SK-N-SH (cell line): ENCODE data around the gene IGFL1. TPM values are rescaled to one million over a fixed set of nuclear protein-coding genes. Genes with fewer than 3 reads are reported as not detected.
A peak's percentile ranks its signal among the peaks of the same experiment; 100 is the strongest.

Experiments used
- CTCF ChIA-PET: fragments of 300-600, 350-600 bp; formaldehyde crosslinking; extraction: SDS; loops from one replicate; lab custom pipeline; 2021; lab: Yijun Ruan, JAX
- POLR2A ChIA-PET: fragments of 350-600 bp; sonication (Branson Sonifier 250); formaldehyde crosslinking; extraction: SDS; loops from one replicate; lab custom pipeline; 2020; ENCODE audit warnings: antibody characterized with exemption, inconsistent platforms; lab: Yijun Ruan, JAX
- DNase-seq: peaks from one replicate; pipeline ENCODE4 v3.0.0; 2012
- H2AFZ ChIP-seq: fragments of 200-600 bp; sonication (generic); 2 replicates; pipeline ENCODE4 v1.8.1; 2016; ENCODE audit warnings: antibody characterized with exemption, mild to moderate bottlenecking, low read depth
- H3F3A ChIP-seq: fragments of 200-600 bp; sonication (generic); replicated peaks from 2 replicates; pipeline ENCODE3; 2016; ENCODE audit warnings: antibody characterized with exemption, mild to moderate bottlenecking; ENCODE audit not compliant: insufficient read depth
- H3K27ac ChIP-seq, 2 experiments: fragments of 200-500 bp in 1 of 2; fragments of 200-600 bp in 1 of 2; sonication (Bioruptor generic) in 1 of 2; sonication (generic), shearing (Covaris generic) in 1 of 2; 2 replicates each; pipeline versions ENCODE4 v1.5.1 to v1.6.1; 2014 to 2016; ENCODE audit warnings: low read depth in 2 of 2, inconsistent platforms in 1 of 2, low read length in 1 of 2, mild to moderate bottlenecking in 1 of 2, mixed read lengths in 1 of 2
- H3K27me3 ChIP-seq: fragments of 200-600 bp; sonication (generic), shearing (Covaris generic); 2 replicates; pipeline ENCODE4 v1.6.1; 2016; ENCODE audit warnings: mixed run types; ENCODE audit not compliant: insufficient read depth
- H3K36me3 ChIP-seq, 2 experiments: fragments of 200-500 bp in 1 of 2; fragments of 200-600 bp in 1 of 2; sonication (Bioruptor generic) in 1 of 2; sonication (generic) in 1 of 2; replicated peaks in 1 of 2; 2 replicates each; pipeline versions ENCODE3 to v1.5.1; 2014 to 2016; ENCODE audit warnings: low read length in 1 of 2, mild to moderate bottlenecking in 1 of 2; ENCODE audit not compliant: insufficient read depth in 2 of 2, control insufficient read depth in 1 of 2
- H3K4me1 ChIP-seq, 2 experiments: fragments of 200-500 bp in 1 of 2; fragments of 200-600 bp in 1 of 2; sonication (Bioruptor generic) in 1 of 2; sonication (generic), shearing (Covaris generic) in 1 of 2; 2 replicates each; pipeline versions ENCODE4 v1.5.1 to v1.6.1; 2014 to 2016; ENCODE audit warnings: low read depth in 1 of 2, low read length in 1 of 2, mixed run types in 1 of 2; ENCODE audit not compliant: insufficient read depth in 2 of 2, control insufficient read depth in 1 of 2
- H3K4me2 ChIP-seq: fragments of 200-600 bp; sonication (generic), shearing (Covaris generic); 2 replicates; pipeline ENCODE4 v1.6.1; 2017; ENCODE audit warnings: mixed run types
- H3K4me3 ChIP-seq, 2 experiments: fragments of 200-500 bp in 1 of 2; fragments of 200-600 bp in 1 of 2; sonication (Bioruptor generic) in 1 of 2; sonication (generic), shearing (Covaris generic) in 1 of 2; 2 replicates each; pipeline versions ENCODE4 v1.5.1 to v1.8.1; 2014 to 2016; ENCODE audit warnings: low read depth in 2 of 2, inconsistent platforms in 1 of 2, low read length in 1 of 2, mild to moderate bottlenecking in 1 of 2, mixed read lengths in 1 of 2, moderate library complexity in 1 of 2
- H3K79me2 ChIP-seq: fragments of 200-600 bp; sonication (generic); 2 replicates; pipeline ENCODE4 v1.8.1; 2017; ENCODE audit warnings: mild to moderate bottlenecking; ENCODE audit not compliant: insufficient read depth
- H3K9ac ChIP-seq: fragments of 200-600 bp; sonication (generic); 2 replicates; pipeline ENCODE4 v1.6.1; 2017; ENCODE audit warnings: mixed run types
- H3K9me2 ChIP-seq: fragments of 200-600 bp; sonication (generic); 2 replicates; pipeline ENCODE4 v1.6.1; 2017; ENCODE audit warnings: mixed run types
- H3K9me3 ChIP-seq: fragments of 200-600 bp; sonication (generic); 2 replicates; pipeline ENCODE4 v1.6.1; 2017; ENCODE audit warnings: mixed run types, mild to moderate bottlenecking, moderate library complexity
- H4K20me1 ChIP-seq: fragments of 200-600 bp; sonication (generic); 2 replicates; pipeline ENCODE4 v1.6.1; 2017; ENCODE audit warnings: mild to moderate bottlenecking, mixed run types; ENCODE audit not compliant: insufficient read depth
- CHD2 ChIP-seq: fragments of 150-350 bp; IDR thresholded peaks from 2 replicates; pipeline ENCODE4 v1.6.1; 2018; ENCODE audit warnings: low read length; ENCODE audit not compliant: partially characterized antibody
- CTCF ChIP-seq: fragments of 200-600 bp; sonication (generic); IDR thresholded peaks from 2 replicates; pipeline ENCODE4 v1.6.1; 2017; ENCODE audit warnings: antibody characterized with exemption, mild to moderate bottlenecking, moderate library complexity
- FOXJ3 ChIP-seq: sonication (generic); formaldehyde crosslinking; IDR thresholded peaks from 2 replicates; pipeline ENCODE4 v1.5.1; 2020; ENCODE audit warnings: mild to moderate bottlenecking, missing genetic modification reagents
- FOXM1 ChIP-seq: IDR thresholded peaks from 2 replicates; pipeline ENCODE4 v1.4.0; 2012; ENCODE audit warnings: low read depth, mild to moderate bottlenecking
- GATA2 ChIP-seq: sonication (generic); formaldehyde crosslinking; IDR thresholded peaks from 2 replicates; pipeline ENCODE4 v1.5.0; 2020; ENCODE audit warnings: mild to moderate bottlenecking, missing genetic modification reagents
- MAX ChIP-seq: IDR thresholded peaks from 2 replicates; pipeline ENCODE4 v1.4.0; 2012; ENCODE audit warnings: low read depth
- PBX3 ChIP-seq: IDR thresholded peaks from 2 replicates; pipeline ENCODE4; 2012
- POLR2AphosphoS5 ChIP-seq: IDR thresholded peaks from 2 replicates; pipeline ENCODE4 v1.6.1; 2012; ENCODE audit warnings: low read depth, low read length
- RCOR1 ChIP-seq: fragments of 150-350 bp; IDR thresholded peaks from 2 replicates; pipeline ENCODE4 v1.6.1; 2017; ENCODE audit warnings: antibody characterized with exemption, low read length
- REST ChIP-seq: IDR thresholded peaks from 2 replicates; pipeline ENCODE4 v1.6.1; 2012; ENCODE audit warnings: mild to moderate bottlenecking, low read depth, low read length, moderate library complexity
- SMC3 ChIP-seq: IDR thresholded peaks from 2 replicates; pipeline ENCODE4 v1.6.1; 2012; ENCODE audit warnings: low read depth, low read length, improper control_type of control experiment
- TEAD4 ChIP-seq: IDR thresholded peaks from 2 replicates; pipeline ENCODE4 v1.4.0; 2012; ENCODE audit warnings: mild to moderate bottlenecking, borderline replicate concordance; ENCODE audit not compliant: insufficient read depth
- USF1 ChIP-seq: IDR thresholded peaks from 2 replicates; pipeline ENCODE4 v1.4.0; 2012; ENCODE audit warnings: low read depth, borderline replicate concordance
- YY1 ChIP-seq: IDR thresholded peaks from 2 replicates; pipeline ENCODE4 v1.4.0; 2012; ENCODE audit warnings: low read depth, mild to moderate bottlenecking
- WGBS: methylation state at CpG from one replicate; pipeline ENCODE4 v1.1.6; 2017; ENCODE audit warnings: low lambda C conversion rate; 5-methylcytosine and 5-hydroxymethylcytosine counted together
- polyA plus RNA-seq, 3 experiments: library from polyadenylated mRNA; depleted of rRNA; stranded (reverse); fragments of >200 nt; gene quantifications; 2 replicates each; pipeline ENCODE4 v1.2.3, GENCODE V29; 2012

The IGFL1 gene
- polyA plus RNA-seq, 1 of the 3 experiments (the other 2 are of a cell fraction): not detected

GRCh38 chr19:46270521-46271256 lies 41.1 kb downstream of the IGFL1 start:
- Histone ChIP-seq H3K9me2 (no peaks in the 10 kb centered on the region), H3F3A (peaks cover 27% of the 10 kb centered on the region), H3K4me1 (peaks cover 0 to 4% of the 10 kb centered on the region in 2 experiments; a peak in 1 of 4 replicates), H3K9ac (no peak overlapping the region), H2AFZ (no peak overlapping the region), H3K4me2 (no peak overlapping the region), H3K27me3 (no peaks in the 10 kb centered on the region; the same call in 1 of the 2 replicates), H3K4me3 (no peak overlapping the region), H3K79me2 (no peaks in the 10 kb centered on the region), H4K20me1 (no peaks in the 10 kb centered on the region), H3K27ac (peak overlapping the region in 1 of 2 experiments; percentile 81; a peak in 1 of 4 replicates), H3K9me3 (no peaks in the 10 kb centered on the region), H3K36me3 (no peaks in the 10 kb centered on the region)
- ChIA-PET POLR2A (interaction anchor here (0.6 kb wide), 1 partner anchor 115 kb away, joined by 3 read pairs; no protein-coding TSS in a partner anchor), CTCF (interaction anchor here (1.1 to 9.4 kb wide), 4 partner anchors 11 to 242 kb away, joined by 3 to 132 read pairs (median 46); no protein-coding TSS in a partner anchor)
- TF ChIP-seq REST: no peak
- TF ChIP-seq FOXJ3 (CRISPR knock-in tag): no peak
- no peak for TF ChIP-seq YY1
- no peak for TF ChIP-seq POLR2AphosphoS5
- TF ChIP-seq USF1: no peak
- no peak for TF ChIP-seq MAX
- no peak for TF ChIP-seq CHD2
- TF ChIP-seq CTCF: no peak
- no peak for TF ChIP-seq GATA2 (CRISPR knock-in tag)
- TF ChIP-seq TEAD4: no peak
- no peak for TF ChIP-seq FOXM1
- TF ChIP-seq PBX3: no peak
- no peak for TF ChIP-seq SMC3
- TF ChIP-seq RCOR1: no peak
- 81% methylated on average over 17 of the region's 17 CpGs for WGBS
- no peak for DNase-seq
